Mononuclear cell (primary cell): Measurements from ENCODE around the gene SDC1. TPM values are rescaled to one million over a fixed set of nuclear protein-coding genes. Genes with fewer than 3 reads are reported as not detected.
"Not testable (repeated sequence)": the region's sequence is repeated elsewhere in the genome, so short reads cannot be mapped to it uniquely, and the experiment has no call there.

Experiments used
- H3K27me3 ChIP-seq: 2 replicates; pipeline ENCODE4 v1.6.0; 2011; ENCODE audit warnings: low read length, control low read depth; ENCODE audit not compliant: insufficient read depth
- H3K4me1 ChIP-seq: 2 replicates; pipeline ENCODE4 v1.5.1; 2011; ENCODE audit warnings: mild to moderate bottlenecking, low read length, control low read depth; ENCODE audit not compliant: insufficient read depth
- H3K4me3 ChIP-seq: 2 replicates; pipeline ENCODE4 v1.5.1; 2011; ENCODE audit warnings: mild to moderate bottlenecking, low read length, moderate library complexity
- H3K9me3 ChIP-seq: 2 replicates; pipeline ENCODE4 v1.5.1; 2011; ENCODE audit warnings: low read depth, mild to moderate bottlenecking, control low read depth, low read length
- total RNA-seq: library from RNA; depleted of rRNA; stranded (reverse); fragments of >200 nt; gene quantifications from one replicate; pipeline ENCODE4 v1.2.3, GENCODE V29; 2012

SDC1 gene
- total RNA-seq, 1 donor: not detected

- H3K9me3 ChIP-seq: no peaks in the 10 kb centered on the region
- no peak overlapping the region for H3K4me3 ChIP-seq
- no peaks in the 10 kb centered on the region for H3K4me1 ChIP-seq
- H3K27me3 ChIP-seq: peaks cover 3% of the 10 kb centered on the region
Observed at GRCh38 chr2:20235655-20236305, 10.8 kb upstream of the SDC1 start.

GRCh38 chr2:20234597-20234996 lies 9.7 kb upstream of the SDC1 start:
- not testable (repeated sequence) for H3K9me3 ChIP-seq, H3K4me3 ChIP-seq, H3K4me1 ChIP-seq, H3K27me3 ChIP-seq

DNA sequence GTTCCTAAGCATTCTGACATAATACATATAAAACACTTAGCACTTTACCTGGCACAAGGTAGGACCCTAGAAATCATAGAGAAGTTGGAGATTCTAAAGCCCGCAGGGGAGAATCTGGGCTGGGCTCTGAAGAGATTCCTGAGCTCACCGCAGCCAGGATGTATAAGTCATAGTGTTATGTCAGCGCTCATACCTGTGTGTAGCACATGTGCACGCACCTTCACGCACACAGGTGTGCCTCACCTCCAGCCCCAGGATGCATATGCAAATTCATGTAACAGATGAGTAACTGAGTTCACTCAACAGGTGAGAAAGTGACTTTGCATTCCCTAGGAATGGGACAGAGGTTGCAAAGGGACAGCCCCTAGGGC lies 7.9 kb upstream of the SDC1 start:
- Histone ChIP-seq H3K4me1 (no peaks in the 10 kb centered on the region), H3K9me3 (no peaks in the 10 kb centered on the region), H3K27me3 (peaks cover 6% of the 10 kb centered on the region), H3K4me3 (no peak overlapping the region)

DNA sequence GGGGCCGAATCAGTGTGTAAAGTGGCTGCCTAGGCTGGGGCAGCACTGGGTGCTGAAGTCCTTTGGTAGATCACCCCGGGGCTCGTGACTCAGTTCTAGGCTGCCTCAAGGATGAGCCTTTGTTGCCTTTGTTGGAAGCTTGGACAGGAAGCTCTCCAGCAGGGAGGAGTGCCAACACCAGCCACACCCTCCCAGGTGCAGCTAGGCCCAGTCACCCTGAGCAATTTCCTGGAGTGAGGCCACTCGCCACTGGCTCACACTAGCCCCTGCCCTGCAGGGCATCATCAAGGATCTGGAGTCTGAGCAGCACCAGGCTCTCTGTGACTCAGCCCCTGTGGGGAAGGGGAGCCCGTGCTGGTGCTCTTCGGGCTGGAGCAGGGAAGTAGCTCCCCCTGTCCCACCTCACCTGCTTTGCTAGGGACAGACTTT lies 6.7 kb upstream of the SDC1 start:
- H3K4me1 ChIP-seq: no peaks in the 10 kb centered on the region
- no peak overlapping the region for H3K4me3 ChIP-seq
- no peaks in the 10 kb centered on the region for H3K9me3 ChIP-seq
- peaks cover 11% of the 10 kb centered on the region for H3K27me3 ChIP-seq

DNA sequence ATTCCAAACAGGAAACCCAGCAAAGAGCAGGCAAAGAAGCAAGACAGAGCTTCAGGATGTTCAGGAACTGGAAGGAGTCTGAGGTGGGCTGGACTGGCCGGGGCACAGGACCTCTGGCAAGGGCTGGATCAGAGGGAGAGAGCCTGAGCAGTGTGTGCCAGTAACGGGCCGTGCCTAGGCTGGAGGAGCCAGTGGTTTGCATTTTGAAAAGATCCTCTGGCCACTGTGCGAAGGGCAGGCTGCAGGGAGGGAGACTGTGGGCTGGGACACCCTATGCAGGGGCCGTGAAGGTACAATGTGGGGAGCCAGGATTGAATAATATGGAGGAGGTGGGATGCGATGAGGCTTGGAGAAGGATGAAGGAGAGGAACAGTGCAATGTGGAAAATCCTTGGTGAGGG lies 6.2 kb upstream of the SDC1 start:
- H3K9me3 ChIP-seq: no peaks in the 10 kb centered on the region
- H3K4me1 ChIP-seq: no peaks in the 10 kb centered on the region
- peaks cover 14% of the 10 kb centered on the region for H3K27me3 ChIP-seq
- H3K4me3 ChIP-seq: no peak overlapping the region

DNA sequence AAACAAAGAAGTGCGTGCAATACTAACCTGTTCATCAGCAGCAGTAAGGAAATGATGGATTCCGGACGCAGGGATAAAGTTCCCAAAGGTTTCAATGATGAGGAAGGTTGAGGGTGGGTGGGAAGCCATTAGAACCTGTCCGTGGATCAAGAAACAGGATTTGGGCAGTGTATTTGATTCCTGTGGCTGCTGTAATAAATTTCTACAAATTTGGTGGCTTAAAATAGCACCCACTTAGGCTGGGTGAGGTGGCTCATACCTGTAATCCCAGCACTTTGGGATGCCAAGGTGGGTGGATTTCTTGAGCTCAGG lies 5.1 kb upstream of the SDC1 start:
- Histone ChIP-seq H3K4me3 (no peak overlapping the region), H3K4me1 (no peaks in the 10 kb centered on the region), H3K27me3 (peaks cover 23% of the 10 kb centered on the region), H3K9me3 (no peaks in the 10 kb centered on the region)

DNA sequence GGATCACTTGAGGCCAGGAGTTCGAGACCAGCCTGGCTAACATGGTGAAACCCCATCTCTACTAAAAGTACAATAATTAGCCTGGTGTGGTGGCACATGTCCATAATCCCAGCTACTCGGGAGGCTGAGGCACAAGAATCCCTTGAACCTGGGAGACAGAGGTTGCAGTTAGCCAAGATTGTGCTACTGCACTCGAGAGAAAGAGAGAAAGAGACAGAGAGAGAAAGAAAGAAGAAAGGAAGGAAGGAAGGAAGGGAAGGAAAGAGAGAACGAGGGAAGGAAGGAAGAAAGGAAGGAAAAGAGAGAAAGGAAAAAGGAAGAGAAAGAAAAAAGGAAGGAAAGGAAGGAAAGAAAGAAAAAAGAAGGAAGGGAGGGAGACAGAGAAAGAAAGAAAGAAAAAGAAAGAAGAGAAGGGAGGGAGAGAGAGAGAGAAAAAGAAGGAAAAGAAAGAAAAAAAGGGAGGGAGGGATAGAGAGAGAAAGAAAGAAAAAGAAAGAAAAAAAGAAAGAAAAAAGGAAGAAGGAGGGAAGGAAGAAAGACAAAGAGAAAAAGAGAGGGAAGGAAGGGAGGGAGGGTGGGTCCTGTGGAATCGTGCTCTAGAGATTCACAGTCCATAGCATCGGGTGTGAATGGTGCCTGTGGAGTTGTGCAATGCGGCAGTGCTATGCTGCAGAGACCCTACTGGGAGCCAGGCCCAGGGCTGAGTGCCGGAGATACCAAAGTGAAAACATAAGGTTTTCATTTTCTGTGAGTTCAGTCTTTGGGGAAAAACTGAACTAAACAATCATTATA lies 4.6 kb upstream of the SDC1 start:
- Histone ChIP-seq H3K4me3 (no peak overlapping the region), H3K27me3 (peaks cover 23% of the 10 kb centered on the region), H3K4me1 (no peaks in the 10 kb centered on the region), H3K9me3 (no peaks in the 10 kb centered on the region)

DNA sequence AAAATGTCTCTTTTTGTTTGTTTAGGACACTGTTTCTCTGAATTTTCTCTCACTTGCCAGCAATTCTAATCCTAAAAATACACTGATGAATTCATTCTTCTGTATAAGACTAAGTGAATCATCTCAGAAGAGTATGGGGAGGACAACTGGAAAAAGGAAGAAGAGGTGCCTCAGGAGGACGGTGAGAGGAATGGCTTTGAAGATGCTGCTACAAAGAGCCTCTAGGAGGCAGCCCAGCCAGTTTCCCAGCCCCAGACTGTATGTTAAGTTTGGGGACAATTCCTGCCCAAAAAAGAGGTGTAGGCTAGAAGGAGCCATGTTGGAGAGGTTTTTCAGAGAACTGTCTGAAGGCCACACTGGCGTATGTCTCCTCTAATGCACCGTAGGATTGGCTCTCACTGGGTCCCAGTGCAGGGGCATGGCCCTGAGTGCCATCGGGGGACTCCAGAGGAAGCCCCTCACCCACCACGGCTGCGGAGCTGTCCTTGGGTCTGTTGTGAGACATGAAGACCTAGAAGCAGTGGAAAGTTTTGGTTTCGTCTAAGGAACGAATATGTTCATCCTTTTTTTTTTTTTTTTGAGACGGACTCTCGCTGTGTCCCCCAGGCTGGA lies 3.1 kb upstream of the SDC1 start:
- H3K4me1 ChIP-seq: peaks cover 7% of the 10 kb centered on the region
- no peak overlapping the region for H3K4me3 ChIP-seq
- peaks cover 29% of the 10 kb centered on the region for H3K27me3 ChIP-seq
- no peaks in the 10 kb centered on the region for H3K9me3 ChIP-seq

- Histone ChIP-seq H3K4me1 (peaks cover 7% of the 10 kb centered on the region), H3K27me3 (peaks cover 45% of the 10 kb centered on the region), H3K4me3 (no peak overlapping the region), H3K9me3 (no peaks in the 10 kb centered on the region)
Observed at GRCh38 chr2:20226152-20226545, 1.2 kb upstream of the SDC1 start.

DNA sequence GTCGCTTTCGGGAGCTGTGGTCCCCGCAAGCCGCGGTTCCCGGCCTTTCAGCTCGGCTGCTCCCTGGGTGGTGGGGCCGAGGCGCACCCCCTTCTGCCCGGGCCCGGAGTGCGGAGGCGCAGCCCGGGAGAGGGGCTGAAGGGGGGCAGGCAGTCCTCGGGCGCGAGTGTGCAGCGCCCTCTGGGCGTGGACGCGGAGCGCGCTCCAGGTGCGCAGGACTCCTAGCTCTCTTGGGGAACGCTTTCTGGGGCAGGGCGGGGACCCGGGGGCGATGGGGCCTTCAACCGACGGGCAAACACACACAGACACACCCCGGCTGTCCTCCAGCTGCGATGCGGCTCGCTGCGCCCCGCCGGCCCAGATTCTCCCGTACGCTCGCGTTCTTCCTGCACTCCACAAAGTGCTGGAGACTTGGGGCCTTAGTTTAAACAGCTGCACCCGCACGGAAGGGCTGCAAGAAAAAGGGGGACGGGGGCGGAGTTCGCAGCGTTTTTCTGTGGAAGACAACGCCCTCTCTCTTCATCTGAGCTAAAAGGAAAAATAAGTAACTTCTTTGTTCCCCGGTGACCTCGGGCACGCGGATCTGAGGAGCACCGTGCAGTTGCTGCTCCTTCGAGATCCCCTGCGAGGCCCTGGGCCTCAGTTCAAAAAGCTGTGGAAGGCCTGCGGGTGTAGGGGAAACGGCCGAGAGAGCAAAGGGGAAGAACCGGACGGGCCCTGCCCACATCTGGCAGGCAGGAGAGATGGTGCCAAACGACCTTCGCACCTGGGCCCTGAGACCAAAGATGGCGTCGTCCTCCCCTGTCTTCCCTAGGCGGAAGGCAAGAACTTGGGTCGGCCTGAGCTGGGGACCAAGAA lies 593 bp upstream of the SDC1 start:
- Histone ChIP-seq H3K4me3 (no peak overlapping the region), H3K9me3 (no peaks in the 10 kb centered on the region), H3K4me1 (peaks cover 7% of the 10 kb centered on the region), H3K27me3 (peaks cover 45% of the 10 kb centered on the region)

GRCh38 chr2:20224164-20224715 lies 690 bp downstream of the SDC1 start:
- H3K4me3 ChIP-seq: no peak overlapping the region
- H3K4me1 ChIP-seq: peaks cover 7% of the 10 kb centered on the region
- peaks cover 45% of the 10 kb centered on the region for H3K27me3 ChIP-seq

DNA sequence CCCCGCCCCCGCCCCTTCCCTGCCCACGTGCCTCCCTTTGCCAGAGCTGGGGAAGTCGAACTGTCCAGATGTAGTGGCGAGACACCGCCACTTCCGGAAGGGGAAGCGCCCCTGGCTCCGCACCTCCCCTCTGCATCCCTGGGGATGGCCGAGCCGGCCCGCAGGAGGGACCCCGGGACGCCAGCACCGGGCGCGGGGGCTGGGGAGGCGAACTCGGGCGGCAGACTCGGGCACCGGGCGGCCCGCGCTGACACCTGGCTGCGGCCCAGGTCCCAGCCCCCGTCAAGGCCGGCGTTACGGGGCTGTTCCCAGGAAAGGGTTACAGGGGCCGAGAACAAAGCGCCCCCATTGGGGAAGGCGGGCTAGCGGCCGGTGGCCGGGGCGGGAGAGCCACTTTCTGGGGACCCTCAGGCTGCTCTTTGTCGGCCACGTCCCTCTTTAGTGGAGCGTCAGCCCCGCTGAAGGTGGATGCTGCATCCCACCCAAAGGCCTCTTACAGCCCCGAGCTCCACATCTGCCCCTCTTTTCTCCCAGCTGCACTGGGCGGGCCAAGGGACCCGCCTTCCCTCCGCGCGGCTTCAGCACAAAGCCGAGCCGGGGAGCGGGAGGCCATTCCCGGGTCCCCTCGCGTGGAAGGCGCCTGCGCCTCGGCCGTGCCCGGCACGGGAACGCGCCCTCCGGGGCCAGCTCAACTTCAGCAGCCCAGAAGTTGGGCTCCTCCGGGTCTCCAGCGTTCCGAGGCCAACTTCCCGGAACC lies 1.3 kb downstream of the SDC1 start:
- no peaks in the 10 kb centered on the region for H3K9me3 ChIP-seq
- peaks cover 7% of the 10 kb centered on the region for H3K4me1 ChIP-seq
- H3K4me3 ChIP-seq: no peak overlapping the region
- peaks cover 41% of the 10 kb centered on the region for H3K27me3 ChIP-seq

More at GRCh38 chr2:20224164-20224715, 690 bp downstream of the SDC1 start:
- no peaks in the 10 kb centered on the region for H3K9me3 ChIP-seq

- H3K27me3 ChIP-seq: peaks cover 40% of the 10 kb centered on the region
- H3K9me3 ChIP-seq: no peaks in the 10 kb centered on the region
- peaks cover 7% of the 10 kb centered on the region for H3K4me1 ChIP-seq
- no peak overlapping the region for H3K4me3 ChIP-seq
Observed at GRCh38 chr2:20222769-20223406, 2.0 kb downstream of the SDC1 start.
